Motor neuron (in vitro differentiated cells): ENCODE data around the gene CDC25C. TPM values are rescaled to one million over a fixed set of nuclear protein-coding genes. Genes with fewer than 3 reads are reported as not detected.

Experiments used
- ATAC-seq, 8 experiments: fragments of 200-7000 bp; cut with Tn5 transposase; replicated peaks in 6 of 8; 2 replicates each; pipeline ENCODE4 v1.8.0; 2021; ENCODE audit warnings: mild to moderate bottlenecking in 8 of 8, moderate library complexity in 8 of 8
- H3K27ac ChIP-seq, 2 donors: fragments of 250-450 bp; sonication (Bioruptor Pico); 2 replicates each; pipeline ENCODE4 v1.9.0; 2021; ENCODE audit warnings: antibody characterized with exemption in 2 of 2, mild to moderate bottlenecking in 2 of 2, moderate library complexity in 1 of 2
- H3K4me1 ChIP-seq, 2 donors: fragments of 250-450 bp; sonication (Bioruptor Pico); replicated peaks in 1 of 2; 2 replicates each; pipeline ENCODE4 v1.6.1; 2021; ENCODE audit warnings: antibody characterized with exemption in 2 of 2, mild to moderate bottlenecking in 2 of 2, moderate library complexity in 1 of 2
- H3K4me3 ChIP-seq, 5 donors: fragments of 250-450 bp; sonication (Bioruptor Pico); 2 replicates each; pipeline ENCODE4 v1.9.0; 2021; ENCODE audit warnings: antibody characterized with exemption in 5 of 5, mild to moderate bottlenecking in 5 of 5, moderate library complexity in 4 of 5
- WGBS, 10 experiments: fragments of 450-650 bp; shearing (Covaris generic); methylation state at CpG; one replicate each; pipeline ENCODE4 v1.0.0; 2022; 5-methylcytosine and 5-hydroxymethylcytosine counted together
- in situ Hi-C, 9 experiments: fragments of 400-800 bp; cut with MboI; loops; one replicate each; pipeline ENCODE4 v1.15.0; 2021; ENCODE audit warnings: low sequenced_read_pairs in 9 of 9, low pct_unique_long_range_greater_than_20kb in 2 of 9; ENCODE audit not compliant: unreplicated experiment in 9 of 9
- total RNA-seq, 8 experiments: library from RNA; unstranded; fragments of 300-600 nt; gene quantifications; 2 replicates each; pipeline versions ENCODE4 v1.2.3 to v1.2.4, GENCODE V29; 2022

The CDC25C gene
- total RNA-seq, 8 experiments from 2014 or later, result 0.15 to 17.7 (median 1.3) TPM

DNA sequence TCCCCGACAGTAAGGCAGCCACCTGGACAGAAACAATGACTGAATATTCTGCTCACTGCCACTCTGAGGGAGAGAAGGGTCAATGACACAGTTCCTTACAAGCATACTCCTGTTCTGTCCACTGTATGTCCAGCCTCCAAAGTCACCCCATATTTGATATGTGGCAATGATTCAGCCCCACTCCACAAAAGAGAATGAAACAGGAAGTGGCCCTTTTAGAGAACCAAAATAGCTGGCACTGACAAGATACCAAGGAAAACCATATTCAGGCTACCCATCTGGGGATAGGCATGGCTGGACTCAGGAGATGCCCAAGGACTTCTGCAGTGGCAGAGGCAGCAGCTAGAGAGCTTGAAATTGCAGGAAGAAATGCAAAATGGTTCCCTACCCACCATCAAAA, 44.4 kb downstream of the CDC25C start:
- Histone ChIP-seq H3K4me1 (no peaks in the 10 kb centered on the region), H3K27ac (no peak overlapping the region), H3K4me3 (no peak overlapping the region)
- in situ Hi-C loops, result no loop called here
- WGBS, 10 experiments, result 89 to 100% (median 100%) methylated on average over 1 of the region's 1 CpG; no CpG with 5 or more reads in 7 of the 10 experiments
- ATAC-seq, result no peak

DNA sequence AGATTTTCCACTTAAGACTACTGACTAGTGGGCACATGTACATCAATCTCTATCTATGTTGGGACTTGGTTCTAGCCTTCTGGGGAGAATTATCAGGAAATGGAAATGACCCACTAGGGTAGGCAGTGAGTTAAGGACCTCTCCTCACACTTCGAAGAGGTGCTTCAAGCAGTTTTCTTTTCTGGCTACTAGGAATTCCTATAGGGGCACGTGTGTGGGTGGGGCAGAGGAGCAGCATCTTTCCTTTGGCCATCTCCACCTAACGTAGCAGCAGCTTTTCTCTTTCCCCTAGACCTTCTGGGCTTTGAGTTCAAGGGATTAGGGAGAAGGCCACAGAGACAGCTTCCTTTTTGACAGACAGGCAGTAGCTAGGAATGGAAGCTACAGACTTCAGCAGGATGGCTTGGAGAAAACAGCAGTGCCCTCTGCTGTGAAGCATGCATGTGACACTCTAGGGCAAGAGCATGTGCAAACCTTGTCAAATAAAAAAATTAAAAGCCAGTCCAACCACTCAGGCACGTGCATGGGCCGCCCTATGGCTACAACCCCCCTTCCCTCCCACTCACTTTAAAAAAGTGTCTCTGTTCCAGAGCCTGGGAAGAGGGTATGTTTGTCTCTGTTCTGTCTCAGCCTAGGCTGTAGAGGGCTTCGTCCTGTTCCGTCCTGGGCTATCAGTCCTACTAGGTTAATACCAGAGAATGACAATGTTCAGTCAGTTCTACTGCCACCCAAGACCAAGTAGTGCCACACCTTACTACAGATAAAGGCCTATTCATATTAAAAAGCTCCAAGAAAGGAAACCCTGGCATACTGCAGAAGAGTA, 48.5 kb downstream of the CDC25C start:
- 75 to 100% (median 83%) methylated on average over 1 to 7 of the region's 7 CpGs; no CpG with 5 or more reads in 3 of the 10 experiments for WGBS, 10 experiments
- Histone ChIP-seq H3K4me1 (no peaks in the 10 kb centered on the region), H3K4me3 (no peak overlapping the region), H3K27ac (no peak overlapping the region)
- in situ Hi-C loops, result no loop called here
- peak; percentile 75 to 100 (median 87) for ATAC-seq

DNA sequence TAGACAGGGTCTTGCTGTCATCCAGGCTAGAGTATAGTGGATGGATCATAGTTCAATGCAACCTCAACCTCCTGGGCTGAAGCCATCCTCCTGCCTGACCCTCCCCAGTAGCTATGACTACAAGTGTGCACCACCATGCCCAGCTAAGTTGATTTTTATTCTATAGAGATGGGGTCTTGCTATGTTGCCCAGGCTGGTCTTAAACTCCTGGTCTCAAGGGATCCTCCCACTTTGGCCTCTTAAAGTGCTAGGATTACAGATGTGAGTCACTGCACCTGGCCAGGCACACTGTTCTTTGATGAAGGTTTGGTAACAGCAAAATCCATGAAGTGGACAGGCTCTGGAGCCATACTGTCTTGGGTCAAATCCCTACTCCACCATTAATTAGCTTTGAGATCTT, 50.7 kb downstream of the CDC25C start:
- in situ Hi-C loops, result no loop called here
- no peak overlapping the region for H3K4me3 ChIP-seq
- peaks cover 1 to 10% of the 10 kb centered on the region in 2 donors for H3K4me1 ChIP-seq
- no peak for ATAC-seq
- H3K27ac ChIP-seq, result no peak overlapping the region

GRCh38 chr5:138276402-138277054, 55.1 kb downstream of the CDC25C start:
- in situ Hi-C loops, result no loop called here
- no peak for ATAC-seq

DNA sequence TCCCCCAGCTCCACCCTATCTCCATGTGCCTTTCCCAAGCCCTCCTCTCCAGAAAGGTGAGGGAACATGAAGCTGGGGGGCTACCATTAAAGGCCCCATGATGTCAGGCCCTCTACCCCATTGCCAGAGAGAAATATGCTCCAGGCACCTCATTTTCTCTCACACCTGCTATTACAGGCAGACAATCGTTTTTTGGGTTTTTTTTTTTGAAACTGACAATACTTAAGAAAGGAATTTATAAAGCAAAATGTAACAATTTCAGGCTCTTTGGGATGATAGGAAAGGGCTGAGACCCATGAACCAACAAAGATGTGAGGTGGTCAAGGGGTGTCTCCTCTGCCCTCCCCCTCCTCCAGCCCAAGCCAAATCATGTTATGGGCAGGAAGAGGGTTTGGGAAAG, 55.7 kb downstream of the CDC25C start:
- peak overlapping the region in 1 of 2 donors; percentile 17 for H3K27ac ChIP-seq
- H3K4me1 ChIP-seq, result peaks cover 21 to 43% of the 10 kb centered on the region in 2 donors
- 0 to 42% (median 33%) methylated on average over 1 of the region's 1 CpG; no CpG with 5 or more reads in 3 of the 10 experiments for WGBS, 10 experiments
- H3K4me3 ChIP-seq, result no peak overlapping the region
- no peak for ATAC-seq
- in situ Hi-C loops, result no loop called here

More at GRCh38 chr5:138276402-138277054, 55.1 kb downstream of the CDC25C start:
- no peak overlapping the region for H3K27ac ChIP-seq
- 27 to 100% (median 84%) methylated on average over 1 to 2 of the region's 2 CpGs; no CpG with 5 or more reads in 3 of the 10 experiments for WGBS, 10 experiments
- H3K4me1 ChIP-seq, result peaks cover 21 to 43% of the 10 kb centered on the region in 2 donors
- no peak overlapping the region for H3K4me3 ChIP-seq

DNA sequence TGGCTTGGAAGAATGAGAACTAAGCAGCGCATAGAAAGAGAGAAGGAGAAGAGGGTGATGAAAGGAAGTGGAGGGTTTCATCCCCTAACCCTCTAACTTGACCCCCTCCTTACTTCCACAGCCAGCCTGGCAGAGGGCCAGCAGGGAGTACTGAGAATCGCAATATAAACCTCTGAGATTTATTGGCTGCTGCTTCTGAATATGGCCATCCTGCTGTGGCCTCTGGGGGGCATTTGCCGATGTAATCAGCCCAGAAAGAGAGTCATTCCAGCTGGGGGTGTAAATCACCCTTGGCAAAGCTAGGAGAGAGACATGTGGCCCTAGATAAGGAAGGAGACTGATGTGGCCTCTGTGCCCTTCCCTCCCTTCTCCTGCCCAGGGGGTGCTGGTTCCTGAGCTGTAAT, 56.2 kb downstream of the CDC25C start:
- peak in 5 of 8 experiments; percentile 68 to 89 (median 70) for ATAC-seq
- peak overlapping the region in 1 of 2 donors; percentile 17 for H3K27ac ChIP-seq
- in situ Hi-C loops, result no loop called here
- H3K4me1 ChIP-seq, result peaks cover 21 to 43% of the 10 kb centered on the region in 2 donors
- 14 to 100% (median 40%) methylated on average over 1 to 2 of the region's 3 CpGs; no CpG with 5 or more reads in 5 of the 10 experiments for WGBS, 10 experiments
- H3K4me3 ChIP-seq, result no peak overlapping the region

GRCh38 chr5:138274189-138274853, 57.3 kb downstream of the CDC25C start, which contains the start of gene GFRA3:
Gene GFRA3, minus strand, starts transcription at chr5:138274621. Its CDS starts 197 bp downstream, at chr5:138274424.
- in situ Hi-C loops, result no loop called here
- peak within 1 kb of the TSS; percentile 16 to 32 (median 22) for H3K4me3 ChIP-seq
- peak in 7 of 8 experiments; percentile 32 to 89 (median 82) for ATAC-seq
- WGBS, 10 experiments, result 0 to 30% (median 3%) methylated on average over 1 to 4 of the region's 62 CpGs; no CpG with 5 or more reads in 6 of the 10 experiments
- no peak within 1 kb of the TSS for H3K27ac ChIP-seq
- peaks cover 21 to 43% of the 10 kb centered on the region in 2 donors for H3K4me1 ChIP-seq

DNA sequence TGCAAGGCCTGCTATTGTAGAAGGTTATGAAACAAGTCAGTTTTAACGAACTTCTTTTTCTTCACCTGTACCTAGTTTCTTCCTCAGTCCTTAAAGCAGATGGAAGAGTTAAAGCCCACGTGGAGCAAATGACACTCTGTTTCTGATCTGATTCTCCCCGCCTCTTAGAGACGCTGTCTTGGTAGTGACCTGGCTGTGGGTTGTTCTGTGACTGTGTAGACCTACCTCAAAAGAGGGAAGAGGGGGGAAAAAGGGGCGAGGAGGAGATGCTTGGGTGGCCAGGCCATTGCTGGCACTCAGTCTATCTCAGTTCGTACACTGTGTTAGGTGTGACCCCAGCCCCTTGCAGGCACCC, 57.8 kb downstream of the CDC25C start:
- in situ Hi-C loops, result no loop called here
- Histone ChIP-seq H3K4me1 (peaks cover 21 to 43% of the 10 kb centered on the region in 2 donors), H3K4me3 (peak overlapping the region; percentile 16 to 32 (median 22)), H3K27ac (no peak overlapping the region)
- 31 to 80% (median 61%) methylated on average over 1 to 4 of the region's 6 CpGs; no CpG with 5 or more reads in 3 of the 10 experiments for WGBS, 10 experiments
- no peak for ATAC-seq

DNA sequence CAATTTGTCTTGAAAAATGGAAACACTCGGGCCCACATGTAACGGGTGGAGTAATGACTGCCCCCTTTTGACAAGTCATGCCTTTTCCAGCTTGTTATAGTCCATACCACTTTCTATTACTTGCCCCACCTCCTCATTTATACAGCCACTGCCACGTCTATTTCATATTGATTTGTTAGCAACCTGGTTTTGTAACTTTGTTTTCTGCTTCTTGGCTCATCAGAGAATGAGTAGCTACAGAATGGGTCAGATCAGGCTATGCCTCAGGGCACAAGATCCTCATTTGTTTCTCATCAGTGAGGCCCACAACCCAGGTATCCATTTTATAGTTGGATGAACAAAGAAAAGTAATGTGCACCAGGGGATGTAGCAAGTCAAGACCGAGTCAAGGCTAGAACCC, 58.9 kb downstream of the CDC25C start:
- ATAC-seq, result no peak
- Histone ChIP-seq H3K4me3 (no peak overlapping the region), H3K4me1 (peaks cover 21 to 43% of the 10 kb centered on the region in 2 donors), H3K27ac (no peak overlapping the region)
- WGBS, 10 experiments, result 67 to 100% (median 87%) methylated on average over 1 to 3 of the region's 4 CpGs; no CpG with 5 or more reads in 2 of the 10 experiments
- in situ Hi-C loops, result no loop called here

DNA sequence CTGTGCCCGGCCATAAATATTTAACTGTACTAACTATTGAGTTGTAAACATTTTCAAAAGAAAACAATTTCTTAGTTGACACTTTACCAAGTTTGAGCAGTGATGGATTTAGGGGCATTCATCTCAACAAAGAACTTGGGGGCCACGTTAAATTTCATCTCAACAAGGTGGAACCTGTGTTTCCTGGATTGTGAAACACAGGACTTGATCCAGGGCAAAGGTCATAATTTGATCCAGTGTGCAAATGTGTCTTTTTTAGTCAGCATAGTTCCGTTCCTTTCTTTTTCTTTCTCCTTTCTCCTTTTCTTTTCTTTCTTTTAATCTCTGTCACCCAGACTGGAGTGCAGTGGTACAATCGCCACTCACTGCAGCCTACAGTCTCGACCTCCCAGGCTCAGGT, 60.3 kb downstream of the CDC25C start:
- Histone ChIP-seq H3K27ac (no peak overlapping the region), H3K4me1 (peaks cover 21 to 36% of the 10 kb centered on the region in 2 donors), H3K4me3 (no peak overlapping the region)
- ATAC-seq, result no peak
- 46 to 100% (median 90%) methylated on average over 1 to 5 of the region's 5 CpGs; no CpG with 5 or more reads in 1 of the 10 experiments for WGBS, 10 experiments
- in situ Hi-C loops, result no loop called here

DNA sequence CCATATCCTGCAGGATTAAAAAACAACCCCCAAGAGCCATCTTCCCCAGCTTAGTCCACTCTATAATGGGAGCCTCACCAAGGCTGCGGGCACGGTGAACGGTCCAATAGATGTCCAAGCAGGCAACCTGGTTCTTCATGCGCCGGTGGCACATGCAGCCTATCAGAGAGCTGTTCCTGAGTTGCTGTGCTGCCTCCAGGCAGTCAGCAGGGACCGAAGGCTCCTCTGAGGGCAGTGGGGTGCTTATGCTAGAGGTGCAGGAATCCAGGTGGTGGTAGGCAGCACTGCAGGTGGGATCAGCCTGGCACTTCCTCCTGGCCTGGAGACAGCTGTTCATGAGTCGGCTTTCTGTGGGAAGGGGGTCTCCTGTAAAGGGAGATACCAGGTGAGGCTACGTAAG, 67.4 kb downstream of the CDC25C start:
- no peak for ATAC-seq

GRCh38 chr5:138263581-138263980, 68.0 kb downstream of the CDC25C start:
- no peak for ATAC-seq
- in situ Hi-C loops, result no loop called here

More for the DNA sequence above, 67.4 kb downstream of the CDC25C start:
- H3K27ac ChIP-seq, result no peak overlapping the region
- 51 to 100% (median 89%) methylated on average over 1 to 6 of the region's 8 CpGs; no CpG with 5 or more reads in 5 of the 10 experiments for WGBS, 10 experiments
- in situ Hi-C loops, result no loop called here
- H3K4me1 ChIP-seq, result no peaks in the 10 kb centered on the region
- H3K4me3 ChIP-seq, result no peak overlapping the region

More at GRCh38 chr5:138263581-138263980, 68.0 kb downstream of the CDC25C start:
- Histone ChIP-seq H3K27ac (no peak overlapping the region), H3K4me1 (no peaks in the 10 kb centered on the region), H3K4me3 (no peak overlapping the region)
- 42 to 93% (median 69%) methylated on average over 2 of the region's 3 CpGs for WGBS, 10 experiments
